HG03558 (cell line): ENCODE measurements around the gene RBMS1.

Experiments
- ATAC-seq: cut with Tn5 transposase; IDR thresholded peaks from one replicate; pipeline ENCODE4 v1.9.1; 2021; ENCODE audit warnings: moderate number of reproducible peaks; ENCODE audit not compliant: unreplicated experiment; ENCODE audit errors: extremely low read depth

RBMS1 gene

DNA sequence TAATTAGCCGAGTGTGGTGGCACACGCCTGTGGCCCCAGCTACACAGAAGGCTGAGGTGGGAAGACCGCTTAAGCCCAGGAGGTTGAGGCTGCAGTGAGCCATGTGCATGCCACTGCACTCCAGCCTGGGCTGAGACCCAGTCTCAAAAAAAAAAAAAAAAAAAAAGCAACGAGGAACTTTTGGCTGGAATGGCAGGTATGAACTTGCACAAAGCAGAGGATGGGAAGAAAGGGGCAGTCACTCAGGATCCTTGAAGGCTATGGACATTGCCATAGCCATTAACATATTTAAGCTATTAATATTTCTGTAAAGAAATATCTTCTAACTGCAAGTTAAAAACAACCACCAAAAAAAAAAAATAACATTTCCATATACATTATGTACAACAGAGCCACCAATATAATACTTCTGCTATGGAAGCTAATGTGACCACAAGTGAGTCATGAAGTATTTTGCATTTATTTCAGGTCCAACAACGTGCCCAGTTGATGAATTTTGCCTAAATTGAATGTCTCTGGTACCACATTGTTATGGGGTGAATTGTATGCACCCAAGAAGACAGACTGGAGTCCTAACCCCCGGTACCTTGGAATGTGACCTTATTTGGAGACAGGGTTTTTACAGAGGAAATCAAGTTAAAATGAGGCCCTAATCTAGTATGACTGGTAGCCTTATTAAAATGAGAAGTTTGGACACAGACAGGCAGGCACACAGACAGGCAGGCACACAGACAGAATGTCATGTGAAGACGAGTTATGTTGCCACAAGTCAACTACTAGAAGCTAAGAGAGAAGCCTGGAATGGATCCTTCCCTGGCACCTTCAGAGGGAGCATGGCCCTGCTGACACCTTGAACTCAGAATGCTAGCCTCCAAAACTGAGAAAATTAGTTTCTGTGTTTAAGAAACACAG lies 102.8 kb downstream of the RBMS1 start:
- no peak for ATAC-seq

GRCh38 chr2:160389875-160390274 lies 103.7 kb downstream of the RBMS1 start:
- ATAC-seq: no peak

- ATAC-seq: no peak
Measured at GRCh38 chr2:160388464-160389263, 104.9 kb downstream of the RBMS1 start.

DNA sequence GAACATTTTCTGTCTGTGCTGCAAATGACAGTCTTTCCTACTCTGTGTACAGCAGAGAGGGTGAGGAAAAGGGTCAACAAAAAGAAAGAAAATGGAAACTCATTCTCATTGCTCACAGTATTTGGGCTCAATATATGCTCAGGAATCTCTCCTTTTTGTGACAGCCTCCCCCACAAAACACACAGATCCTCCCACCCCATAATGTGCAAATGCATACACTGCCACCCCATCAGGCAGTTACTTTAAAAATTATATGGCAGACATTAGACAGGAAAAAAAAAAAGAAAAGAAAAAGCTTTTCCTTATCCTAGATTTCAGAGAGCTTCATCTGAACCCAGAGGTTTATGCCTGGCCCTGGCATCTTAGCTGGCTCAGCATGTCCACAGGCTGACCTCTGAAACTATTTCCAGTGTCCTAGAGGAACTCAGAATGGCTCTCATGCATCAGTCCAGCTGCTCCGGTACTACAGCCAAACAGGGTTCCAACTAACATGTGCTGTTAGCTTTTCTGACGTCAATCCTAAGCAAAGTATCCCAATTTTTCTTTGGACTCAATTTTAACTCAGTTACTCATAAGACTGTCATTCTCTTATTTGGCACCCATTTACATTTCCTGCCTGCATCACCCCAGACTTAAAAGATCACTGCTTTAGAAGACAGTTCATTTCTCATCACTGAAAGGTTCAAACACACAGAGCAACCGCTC lies 105.9 kb downstream of the RBMS1 start:
- no peak for ATAC-seq

GRCh38 chr2:160384791-160385190 lies 108.8 kb downstream of the RBMS1 start:
- no peak for ATAC-seq

- ATAC-seq: no peak
Measured at GRCh38 chr2:160381425-160381951, 112.1 kb downstream of the RBMS1 start.

DNA sequence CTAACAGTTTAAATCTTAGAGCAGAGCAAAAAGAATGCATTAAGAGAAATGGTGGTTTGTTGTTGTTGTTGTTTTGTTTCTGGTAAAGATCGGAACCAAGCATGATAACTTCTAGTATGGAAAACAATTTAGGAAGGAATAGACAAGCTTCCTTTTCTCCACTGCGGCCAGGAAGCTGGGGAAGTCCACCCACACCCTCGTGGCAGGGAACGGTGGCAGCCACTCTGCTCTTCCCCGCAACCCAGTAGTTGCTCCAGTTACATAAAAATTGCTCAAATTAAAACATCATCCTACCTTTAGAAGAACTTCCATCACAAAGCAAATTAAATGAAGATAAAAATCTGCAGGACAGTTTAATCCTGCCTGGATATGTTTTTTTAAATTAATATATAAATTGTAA lies 113.0 kb downstream of the RBMS1 start:
- no peak for ATAC-seq

GRCh38 chr2:160380000-160380570 lies 113.5 kb downstream of the RBMS1 start:
- no peak for ATAC-seq

DNA sequence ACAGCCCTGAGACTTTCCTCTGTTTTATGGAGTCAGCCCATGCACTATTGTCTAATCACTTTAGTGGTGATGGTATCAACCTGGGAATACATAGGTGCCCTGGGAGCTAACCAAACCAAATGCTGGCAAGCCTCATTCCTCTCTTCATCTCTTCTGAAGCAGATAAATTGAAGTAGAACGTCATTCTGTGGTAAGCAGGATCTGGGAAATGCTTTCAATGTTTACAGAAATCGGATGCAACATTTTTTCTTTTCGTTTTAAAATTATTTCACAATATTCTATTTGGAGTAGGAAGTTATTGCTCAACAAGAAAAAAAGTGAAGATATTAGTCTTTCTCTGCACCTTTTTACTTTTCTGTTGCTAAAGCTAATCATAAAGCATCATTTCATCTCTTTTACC lies 114.2 kb downstream of the RBMS1 start:
- no peak for ATAC-seq

DNA sequence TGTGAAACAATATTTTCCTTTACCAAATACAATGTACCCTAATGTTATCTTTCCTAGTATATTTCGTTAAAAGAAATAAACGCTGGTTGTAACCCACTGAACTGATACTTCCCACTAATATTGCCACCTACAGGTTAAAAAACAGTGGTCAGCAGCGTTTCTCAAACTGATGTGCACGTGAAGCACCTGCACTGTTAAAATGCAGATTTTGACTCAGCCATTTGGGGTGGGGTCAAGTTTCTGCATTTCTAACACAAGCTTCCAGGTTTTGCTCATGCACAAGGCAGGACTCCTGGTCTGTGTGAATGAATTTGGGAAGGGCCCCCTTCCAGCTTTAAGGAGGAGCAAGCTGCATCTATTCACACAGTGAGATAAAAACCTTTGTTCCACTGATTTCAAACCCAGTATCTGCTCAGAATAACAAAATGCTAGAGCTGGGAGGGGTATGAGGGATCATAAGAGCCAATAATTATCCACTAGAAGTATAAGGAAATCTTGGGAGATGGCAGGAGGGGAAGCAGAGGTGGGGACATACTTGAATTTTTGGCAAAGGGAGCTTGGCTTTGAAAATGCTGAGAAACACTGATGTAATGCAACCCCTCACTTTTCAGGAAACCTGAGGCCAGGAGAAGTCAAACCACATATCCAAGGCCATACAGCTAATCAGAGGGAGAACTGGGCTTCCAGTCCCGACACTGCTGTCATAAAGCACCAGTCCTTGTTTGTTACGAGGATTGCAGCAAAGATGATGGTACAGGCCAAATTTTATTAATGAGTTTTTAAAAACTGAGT lies 116.2 kb downstream of the RBMS1 start:
- no peak for ATAC-seq

DNA sequence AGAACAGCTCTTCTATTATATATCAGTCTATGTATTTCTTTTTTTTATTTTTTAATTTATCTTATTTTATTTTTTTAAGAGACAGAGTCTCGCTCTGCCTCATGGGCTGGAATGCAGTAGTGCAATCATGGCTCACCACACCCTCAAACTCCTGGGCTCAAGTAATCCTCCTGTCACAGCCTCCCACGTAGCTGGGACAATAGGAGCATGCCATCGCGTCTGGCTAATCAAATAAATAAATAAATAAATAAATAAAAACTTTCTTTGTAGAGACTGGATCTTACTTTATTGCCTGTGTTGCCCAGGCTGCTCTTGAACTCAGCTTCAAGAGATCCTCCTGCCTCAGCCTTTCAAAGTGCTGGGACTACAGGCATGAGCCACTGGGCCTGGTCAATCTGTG lies 117.0 kb downstream of the RBMS1 start:
- ATAC-seq: no peak

- no peak for ATAC-seq
Measured at GRCh38 chr2:160375802-160376469, 117.7 kb downstream of the RBMS1 start.

GRCh38 chr2:160375037-160375436 lies 118.6 kb downstream of the RBMS1 start:
- ATAC-seq: no peak

GRCh38 chr2:160373666-160374065 lies 119.9 kb downstream of the RBMS1 start:
- no peak for ATAC-seq

- ATAC-seq: no peak
Measured at GRCh38 chr2:160373263-160373662, 120.3 kb downstream of the RBMS1 start.

DNA sequence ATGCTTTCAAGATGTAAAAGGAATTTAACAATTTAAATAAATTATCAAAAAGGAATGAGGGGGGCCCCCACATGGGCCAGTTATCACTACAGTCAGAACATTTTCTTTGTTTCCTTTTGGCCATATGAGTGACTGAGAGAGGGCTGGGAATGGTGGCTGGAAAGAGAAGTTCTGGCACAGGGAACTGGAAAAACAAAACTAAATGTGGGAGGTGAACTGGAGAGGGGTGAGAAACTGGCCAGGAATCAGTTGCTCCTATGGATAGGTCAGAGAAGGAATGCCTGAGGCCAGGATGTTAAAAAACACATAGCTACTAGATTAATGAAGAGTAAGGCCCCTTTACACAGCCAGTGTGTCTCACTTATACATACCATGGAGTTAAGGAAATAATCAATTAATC lies 121.0 kb downstream of the RBMS1 start:
- ATAC-seq: no peak

DNA sequence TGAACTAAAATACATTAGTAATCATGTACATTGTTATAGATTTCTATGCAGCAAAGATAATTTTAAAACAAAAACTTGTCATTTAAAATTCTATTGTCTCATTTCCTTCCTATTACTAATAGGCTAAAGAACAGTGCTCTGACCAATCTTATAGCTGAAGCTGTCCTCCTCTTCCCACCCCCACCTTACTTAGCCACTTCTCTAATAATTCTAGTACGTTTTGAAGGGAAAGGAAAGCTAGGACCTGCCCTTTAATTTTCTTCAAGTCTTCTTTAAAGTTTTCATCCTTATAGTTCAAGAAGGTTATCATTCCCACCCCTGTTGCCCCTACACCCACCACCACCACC lies 121.6 kb downstream of the RBMS1 start:
- ATAC-seq: no peak

GRCh38 chr2:160371251-160372009 lies 122.2 kb downstream of the RBMS1 start:
- ATAC-seq: no peak
